Measurements from ENCODE around the gene SSTR3. TPM values are rescaled to one million over a fixed set of nuclear protein-coding genes. Genes with fewer than 3 reads are reported as not detected.

SSTR3 gene
- total and polyA plus RNA-seq, 2 of the 13 experiments (the other 11 are each of a cell fraction or from before 2014, with no cell fraction given), result 0.08 to 0.64 TPM

- no peak for TF ChIP-seq ZNF205 (CRISPR knock-in tag; IDR thresholded peaks at IDR 0.05)
- TF ChIP-seq ZNF672 (CRISPR knock-in tag; IDR thresholded peaks at IDR 0.05), result no peak
- no peak for TF ChIP-seq ZHX1 (CRISPR knock-in tag; IDR thresholded peaks at IDR 0.05; ENCODE audit: low read depth)
- no peak for TF ChIP-seq NONO (IDR thresholded peaks at IDR 0.05)
- TF ChIP-seq NONO (CRISPR knock-in tag; conservative IDR thresholded peaks at IDR 0.05), result no peak
These were observed 55.4 kb downstream of the SSTR3 start (continued) for GRCh38 chr22:37156686-37157435.

- ATAC-seq, result no peak
- H3K4me2 ChIP-seq (ENCODE audit: low read depth, low read length), result no peak overlapping the region
- POLR2A ChIA-PET, result interaction anchor here (0.7 kb wide), 1 partner anchor 11 kb away, joined by 3 read pairs; no protein-coding TSS in a partner anchor
These were observed 56.3 kb downstream of the SSTR3 start for GRCh38 chr22:37155971-37156370.

More at GRCh38 chr22:37155971-37156370, 56.3 kb downstream of the SSTR3 start:
- no peaks in the 10 kb centered on the region for H3K4me1 ChIP-seq (ENCODE audit: insufficient read depth, low read length)
- no peaks in the 10 kb centered on the region for H3K9me3 ChIP-seq (ENCODE audit: low read length)
- FAIRE-seq (no peak), DNase-seq (ENCODE audit: low spot score) (no peak)
- intact Hi-C loops (cut with micrococcal nuclease; ENCODE audit: unreplicated experiment) (no loop called here), in situ Hi-C loops (cut with HindIII; ENCODE audit: extremely low pct_ligation_motif_present, low pct_unique_long_range_greater_than_20kb) (no loop called here)
- no peak overlapping the region for H3K9ac ChIP-seq (ENCODE audit: insufficient read depth, low read depth, low read length)
- no peaks in the 10 kb centered on the region for H4K20me1 ChIP-seq (ENCODE audit: insufficient read depth, low read length)
- H2AFZ ChIP-seq (ENCODE audit: low read length), result no peak overlapping the region
- TF ChIP-seq WIZ (CRISPR knock-in tag; IDR thresholded peaks at IDR 0.05) (no peak), STAT5B (CRISPR knock-in tag; IDR thresholded peaks at IDR 0.05) (no peak)
- WGBS (ENCODE audit: low lambda C conversion rate), result 44% methylated on average over 6 of the region's 8 CpGs
- H3K79me2 ChIP-seq (ENCODE audit: insufficient read depth, low read length), result no peaks in the 10 kb centered on the region
- H3K27ac ChIP-seq (ENCODE audit: extremely low read length, insufficient read depth, low read length), result no peak overlapping the region
- no TSS peak for BruUV-seq (replicated peaks)
- H3K27me3 ChIP-seq (ENCODE audit: control insufficient read depth in 1 of 2, insufficient read depth in 2 of 2, low read length in 2 of 2), result peaks cover 0 to 12% of the 10 kb centered on the region in 2 experiments; a peak in 2 of 5 replicates
- no peaks in the 10 kb centered on the region for H3K36me3 ChIP-seq (replicated peaks in 1 of 2; ENCODE audit: control insufficient read depth in 1 of 2, insufficient read depth in 2 of 2, low read length in 2 of 2)
- CTCF ChIA-PET (ENCODE audit: low intra/inter-chr PET ratio, low total read pairs), result no interaction called here
- H3K4me3 ChIP-seq (replicated peaks in 1 of 3; ENCODE audit: insufficient read depth in 1 of 3, low read depth in 2 of 3, low read length in 3 of 3), result no peak overlapping the region
